Left ventricle myocardium inferior (tissue), 1 donor: ENCODE data around the gene C1orf94. TPM values are rescaled to one million over a fixed set of nuclear protein-coding genes. Genes with fewer than 3 reads are reported as not detected.

Experiments
- DNase-seq: peaks from one replicate; pipeline ENCODE4 v3.0.0-alpha.2; 2020
- H3K27ac ChIP-seq: fragments of 200-600 bp; replicated peaks from 2 replicates; pipeline ENCODE4 v1.8.0; 2021
- H3K27me3 ChIP-seq: fragments of 200-600 bp; 2 replicates; pipeline ENCODE4 v1.8.0; 2021; ENCODE audit warnings: low read depth
- H3K36me3 ChIP-seq: fragments of 200-600 bp; 2 replicates; pipeline ENCODE4 v1.8.0; 2021
- H3K4me1 ChIP-seq: fragments of 200-600 bp; 2 replicates; pipeline ENCODE4 v1.8.0; 2021
- H3K4me3 ChIP-seq: fragments of 200-600 bp; 2 replicates; pipeline ENCODE4 v1.8.0; 2021; ENCODE audit warnings: mild to moderate bottlenecking, moderate library complexity
- H3K9me3 ChIP-seq: fragments of 200-600 bp; replicated peaks from 2 replicates; pipeline ENCODE4 v1.8.0; 2021
- intact Hi-C: fragments of 100-400 bp; cut with micrococcal nuclease; formaldehyde crosslinking; loops from one replicate; pipeline ENCODE4 v1.11.0; 2022
- total RNA-seq: library from RNA; stranded (reverse); fragmentation: NEBNext Ultra II Directional; extraction: Animal tissue kit (Norgen Biotek cat#: 25700); gene quantifications from one replicate; pipeline ENCODE4 v1.2.1, GENCODE V29; 2021
- TF ChIP-seq, protein P1 (sequence below): fragments of 200-600 bp; IDR thresholded peaks from 2 replicates; pipeline ENCODE4 v1.8.0; 2021; ENCODE audit warnings: antibody characterized with exemption, mild to moderate bottlenecking, borderline replicate concordance
- donor health status: DM: no; HTN: yes; CAD: no; lungs with severe emphysema.

Gene C1orf94
- total RNA-seq, 1 donor from 2014 or later: not detected

DNA sequence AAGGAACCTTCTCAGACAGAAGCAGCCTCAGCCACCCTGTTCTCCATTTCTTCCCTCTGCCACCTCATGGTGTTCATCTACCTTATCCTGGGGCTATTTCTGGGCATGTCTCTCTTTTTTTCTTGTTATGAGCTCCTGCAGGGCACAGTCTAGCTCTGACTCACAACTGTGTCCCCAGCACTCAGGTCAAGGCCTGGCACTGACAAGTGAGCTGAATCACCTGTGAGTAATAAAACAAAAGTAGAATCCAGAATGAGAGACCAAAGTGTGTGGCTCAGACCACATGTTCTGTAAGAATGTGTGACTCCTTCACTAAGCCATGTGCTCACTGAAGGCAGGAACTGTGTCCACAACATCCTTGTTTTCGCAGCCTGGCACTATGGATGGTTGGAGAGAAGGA, 23.2 kb downstream of the C1orf94 start:
- TF ChIP-seq, protein P1, sequence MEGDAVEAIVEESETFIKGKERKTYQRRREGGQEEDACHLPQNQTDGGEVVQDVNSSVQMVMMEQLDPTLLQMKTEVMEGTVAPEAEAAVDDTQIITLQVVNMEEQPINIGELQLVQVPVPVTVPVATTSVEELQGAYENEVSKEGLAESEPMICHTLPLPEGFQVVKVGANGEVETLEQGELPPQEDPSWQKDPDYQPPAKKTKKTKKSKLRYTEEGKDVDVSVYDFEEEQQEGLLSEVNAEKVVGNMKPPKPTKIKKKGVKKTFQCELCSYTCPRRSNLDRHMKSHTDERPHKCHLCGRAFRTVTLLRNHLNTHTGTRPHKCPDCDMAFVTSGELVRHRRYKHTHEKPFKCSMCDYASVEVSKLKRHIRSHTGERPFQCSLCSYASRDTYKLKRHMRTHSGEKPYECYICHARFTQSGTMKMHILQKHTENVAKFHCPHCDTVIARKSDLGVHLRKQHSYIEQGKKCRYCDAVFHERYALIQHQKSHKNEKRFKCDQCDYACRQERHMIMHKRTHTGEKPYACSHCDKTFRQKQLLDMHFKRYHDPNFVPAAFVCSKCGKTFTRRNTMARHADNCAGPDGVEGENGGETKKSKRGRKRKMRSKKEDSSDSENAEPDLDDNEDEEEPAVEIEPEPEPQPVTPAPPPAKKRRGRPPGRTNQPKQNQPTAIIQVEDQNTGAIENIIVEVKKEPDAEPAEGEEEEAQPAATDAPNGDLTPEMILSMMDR: no peak
- H3K36me3 ChIP-seq: no peaks in the 10 kb centered on the region
- intact Hi-C loops: no loop called here
- H3K4me3 ChIP-seq: no peak overlapping the region
- no peaks in the 10 kb centered on the region for H3K4me1 ChIP-seq
- H3K9me3 ChIP-seq: no peaks in the 10 kb centered on the region
- no peak overlapping the region for H3K27ac ChIP-seq
- peaks cover 78% of the 10 kb centered on the region for H3K27me3 ChIP-seq
- DNase-seq: no peak

DNA sequence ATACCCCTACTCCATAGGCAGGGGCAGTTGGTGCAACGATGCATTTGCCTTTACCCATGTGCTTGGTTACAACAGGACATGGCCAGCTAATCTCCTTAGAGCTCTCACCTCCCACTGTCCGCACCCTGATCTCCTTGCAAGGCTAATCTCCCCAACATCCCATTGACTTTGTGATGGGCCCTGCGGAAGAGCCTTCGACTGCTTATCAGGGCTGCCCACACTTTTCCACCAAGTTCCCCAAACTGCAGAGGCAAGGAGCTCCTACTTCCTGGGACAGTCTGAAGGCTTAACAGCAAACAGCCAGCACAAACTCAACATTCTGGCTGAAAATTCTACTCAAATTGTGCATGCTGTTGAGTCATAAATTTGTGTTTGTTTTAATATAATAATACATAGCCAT, 36.0 kb downstream of the C1orf94 start:
- no peak for DNase-seq
- intact Hi-C loops: no loop called here
- Histone ChIP-seq H3K27me3 (peaks cover 95% of the 10 kb centered on the region), H3K4me1 (no peaks in the 10 kb centered on the region), H3K27ac (no peak overlapping the region), H3K4me3 (no peak overlapping the region), H3K9me3 (no peaks in the 10 kb centered on the region), H3K36me3 (no peaks in the 10 kb centered on the region)
- TF ChIP-seq, protein P1: no peak

- Histone ChIP-seq H3K27me3 (peaks cover 93% of the 10 kb centered on the region), H3K9me3 (no peaks in the 10 kb centered on the region), H3K27ac (no peak overlapping the region), H3K4me1 (no peaks in the 10 kb centered on the region), H3K36me3 (no peaks in the 10 kb centered on the region), H3K4me3 (no peak overlapping the region)
- TF ChIP-seq, protein P1: no peak
- no peak for DNase-seq
- intact Hi-C loops: no loop called here
Observed at GRCh38 chr1:34213956-34214355, 37.2 kb downstream of the C1orf94 start.

DNA sequence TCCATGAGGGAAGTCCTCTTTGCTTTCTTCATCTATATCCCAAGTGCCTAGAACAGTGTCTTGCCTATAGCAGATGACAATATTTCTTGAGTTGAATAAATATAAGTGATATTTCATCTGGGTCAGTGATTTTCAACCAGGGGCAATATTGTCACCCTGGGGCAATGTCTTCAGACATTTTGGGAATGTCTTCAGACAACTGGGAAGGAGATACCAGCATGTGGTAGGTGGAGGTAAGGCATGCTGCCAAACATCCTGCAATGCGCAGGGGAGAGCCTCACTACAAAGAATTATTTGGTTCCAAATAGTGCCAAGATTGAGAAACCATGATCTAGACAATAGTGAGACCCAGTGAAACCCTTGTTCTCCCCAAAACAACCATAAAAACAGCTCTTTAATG, 54.7 kb downstream of the C1orf94 start:
- Histone ChIP-seq H3K27ac (no peak overlapping the region), H3K9me3 (peaks cover 5% of the 10 kb centered on the region), H3K27me3 (peaks cover 62% of the 10 kb centered on the region), H3K36me3 (no peaks in the 10 kb centered on the region), H3K4me1 (no peaks in the 10 kb centered on the region), H3K4me3 (no peak overlapping the region)
- intact Hi-C loops: no loop called here
- TF ChIP-seq, protein P1: no peak
- no peak for DNase-seq

DNA sequence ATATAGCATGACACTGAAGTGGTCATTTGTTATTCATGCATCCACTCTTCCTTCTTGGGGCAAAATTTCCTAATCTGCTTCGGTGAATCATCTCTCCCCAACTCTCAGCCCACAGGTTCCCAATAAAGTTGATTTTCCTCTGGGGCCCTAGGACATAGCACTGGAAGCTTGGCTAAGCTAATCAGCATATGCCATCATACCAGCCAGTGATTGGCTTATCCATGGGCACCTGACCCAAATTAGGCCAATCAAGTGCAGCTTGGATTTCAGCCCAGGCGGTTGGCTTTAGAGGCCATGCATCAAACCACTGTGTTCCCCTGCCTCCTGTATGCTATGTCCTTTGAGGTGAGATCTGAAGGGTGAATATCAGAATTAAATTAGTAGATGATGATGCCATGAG, 58.9 kb downstream of the C1orf94 start:
- H3K9me3 ChIP-seq: no peaks in the 10 kb centered on the region
- TF ChIP-seq, protein P1: no peak
- H3K4me3 ChIP-seq: no peak overlapping the region
- H3K4me1 ChIP-seq: no peaks in the 10 kb centered on the region
- peaks cover 60% of the 10 kb centered on the region for H3K27me3 ChIP-seq
- intact Hi-C loops: no loop called here
- DNase-seq: no peak
- no peaks in the 10 kb centered on the region for H3K36me3 ChIP-seq
- no peak overlapping the region for H3K27ac ChIP-seq

DNA sequence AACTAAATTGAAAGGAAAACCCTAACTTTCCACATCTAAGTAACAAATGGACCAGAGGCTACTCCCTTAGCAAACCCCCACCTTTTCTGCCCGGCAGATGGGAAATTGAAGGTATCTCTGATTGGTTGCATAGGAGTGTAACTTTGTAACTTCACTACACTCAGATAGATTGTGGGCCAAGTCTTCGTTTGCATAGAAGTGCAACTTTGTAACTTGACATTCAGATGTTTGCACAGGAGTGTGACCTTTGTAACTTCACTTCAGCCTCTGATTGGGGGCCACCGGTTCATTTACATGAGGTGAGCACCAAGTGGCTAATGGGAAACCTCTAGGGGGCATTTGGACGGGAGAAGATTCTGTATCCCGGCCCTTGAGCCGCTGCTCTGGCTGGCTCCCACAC, 59.4 kb downstream of the C1orf94 start:
- Histone ChIP-seq H3K4me3 (no peak overlapping the region), H3K4me1 (no peaks in the 10 kb centered on the region), H3K36me3 (no peaks in the 10 kb centered on the region), H3K9me3 (no peaks in the 10 kb centered on the region), H3K27ac (no peak overlapping the region), H3K27me3 (peaks cover 64% of the 10 kb centered on the region)
- intact Hi-C loops: no loop called here
- TF ChIP-seq, protein P1: no peak
- no peak for DNase-seq
